Measurements from ENCODE around the gene C1QTNF2.

GRCh38 chr5:160398806-160399205, 28.4 kb upstream of the C1QTNF2 start:
- no peak for TF ChIP-seq POLR2A (IDR thresholded peaks at IDR 0.05)
- no peak for TF ChIP-seq CTCF (IDR thresholded peaks at IDR 0.05)
